HL-60/S4 (cell line): ENCODE measurements around the gene IPMK.

ENCODE experiments used
- in situ Hi-C: fragments of 300-500 bp; cut with MboI; formaldehyde crosslinking; loops from 2 replicates; pipeline ENCODE4 v1.14.3; 2022; ENCODE audit warnings: low sequenced_read_pairs

Gene IPMK

GRCh38 chr10:58267713-58268453 lies at the start of gene IPMK:
Gene IPMK, minus strand, starts transcription at chr10:58267894. Its CDS starts 283 bp downstream, at chr10:58267611.
- in situ Hi-C loops = no loop called here

- in situ Hi-C loops = no loop called here
These were observed 49.2 kb upstream of the IPMK start for GRCh38 chr10:58316874-58317273.

GRCh38 chr10:58311026-58311425 lies 43.3 kb upstream of the IPMK start:
- in situ Hi-C loops = no loop called here

GRCh38 chr10:58307676-58308075 lies 40.0 kb upstream of the IPMK start:
- in situ Hi-C loops = no loop called here

- in situ Hi-C loops = no loop called here
These were observed 38.1 kb upstream of the IPMK start for GRCh38 chr10:58305821-58306220.

GRCh38 chr10:58304099-58304633 lies 36.5 kb upstream of the IPMK start:
- in situ Hi-C loops = no loop called here

- in situ Hi-C loops = no loop called here
These were observed 34.6 kb upstream of the IPMK start for GRCh38 chr10:58302254-58302653.

GRCh38 chr10:58300676-58301075 lies 33.0 kb upstream of the IPMK start:
- in situ Hi-C loops = no loop called here

- in situ Hi-C loops = no loop called here
These were observed 31.9 kb upstream of the IPMK start for GRCh38 chr10:58299580-58299979.

- in situ Hi-C loops = no loop called here
These were observed 26.3 kb upstream of the IPMK start for GRCh38 chr10:58293989-58294388.

- in situ Hi-C loops = no loop called here
These were observed 24.0 kb upstream of the IPMK start for GRCh38 chr10:58291538-58292174.

GRCh38 chr10:58282615-58283014 lies 14.9 kb upstream of the IPMK start:
- in situ Hi-C loops = loop anchor here (10.0 kb wide), 1 partner anchor 98 kb away; no protein-coding TSS in a partner anchor

GRCh38 chr10:58281092-58281752 lies 13.5 kb upstream of the IPMK start:
- in situ Hi-C loops = loop anchor here (10.0 kb wide), 1 partner anchor 96 kb away; no protein-coding TSS in a partner anchor

GRCh38 chr10:58280477-58280876 lies 12.8 kb upstream of the IPMK start:
- in situ Hi-C loops = loop anchor here (10.0 kb wide), 1 partner anchor 96 kb away; no protein-coding TSS in a partner anchor

- in situ Hi-C loops = no loop called here
These were observed 11.2 kb upstream of the IPMK start for GRCh38 chr10:58278962-58279307.

GRCh38 chr10:58278274-58278961 lies 10.7 kb upstream of the IPMK start:
- in situ Hi-C loops = no loop called here

GRCh38 chr10:58275908-58276307 lies 8.2 kb upstream of the IPMK start:
- in situ Hi-C loops = no loop called here

- in situ Hi-C loops = no loop called here
These were observed 7.6 kb upstream of the IPMK start for GRCh38 chr10:58275261-58275660.

- in situ Hi-C loops = no loop called here
These were observed 2.1 kb upstream of the IPMK start for GRCh38 chr10:58269782-58270290.

GRCh38 chr10:58268946-58269781 lies 1.5 kb upstream of the IPMK start, which contains the start of gene CISD1:
Gene CISD1, plus strand, starts transcription at chr10:58269162. Its CDS starts 112 bp downstream, at chr10:58269274.
- in situ Hi-C loops = no loop called here
